ENCODE measurements around the gene LTBP2.

GRCh38 chr14:74612350-74613021, 449 bp upstream of the LTBP2 start:
- TF ChIP-seq CTCF (IDR thresholded peaks at IDR 0.05) (peak; percentile 16 to 99 (median 70)), POLR2A (IDR thresholded peaks at IDR 0.05) (peak in 1 of 2 donors; percentile 54)

All from thyroid gland (tissue), 4 donors.